ENCODE results near the gene EBLN2. TPM values are rescaled to one million over a fixed set of nuclear protein-coding genes. Genes with fewer than 3 reads are reported as not detected.

EBLN2 gene
- total RNA-seq, 1 experiment from 2014 or later: 8.4 TPM

GRCh38 chr3:73110530-73110929, 49.1 kb downstream of the EBLN2 start:
- H3K27ac Mint-ChIP-seq (ENCODE audit: unreplicated experiment): no peak overlapping the region

More at GRCh38 chr3:73110530-73110929, 49.1 kb downstream of the EBLN2 start:
- Mint-ChIP-seq H3K36me3 (ENCODE audit: insufficient read depth, unreplicated experiment) (no peaks in the 10 kb centered on the region), H3K4me3 (ENCODE audit: low read depth, unreplicated experiment) (no peak overlapping the region), H3K9me3 (ENCODE audit: low read depth, unreplicated experiment) (no peaks in the 10 kb centered on the region), H3K4me1 (ENCODE audit: low read depth, unreplicated experiment) (no peaks in the 10 kb centered on the region), H3K27me3 (ENCODE audit: unreplicated experiment) (no peaks in the 10 kb centered on the region)
- CTCF ChIA-PET: no interaction called here
- no peak for DNase-seq
- BruUV-seq (replicated peaks): no TSS peak
- intact Hi-C loops (cut with micrococcal nuclease; ENCODE audit: unreplicated experiment): no loop called here
- TF ChIP-seq, protein P1, sequence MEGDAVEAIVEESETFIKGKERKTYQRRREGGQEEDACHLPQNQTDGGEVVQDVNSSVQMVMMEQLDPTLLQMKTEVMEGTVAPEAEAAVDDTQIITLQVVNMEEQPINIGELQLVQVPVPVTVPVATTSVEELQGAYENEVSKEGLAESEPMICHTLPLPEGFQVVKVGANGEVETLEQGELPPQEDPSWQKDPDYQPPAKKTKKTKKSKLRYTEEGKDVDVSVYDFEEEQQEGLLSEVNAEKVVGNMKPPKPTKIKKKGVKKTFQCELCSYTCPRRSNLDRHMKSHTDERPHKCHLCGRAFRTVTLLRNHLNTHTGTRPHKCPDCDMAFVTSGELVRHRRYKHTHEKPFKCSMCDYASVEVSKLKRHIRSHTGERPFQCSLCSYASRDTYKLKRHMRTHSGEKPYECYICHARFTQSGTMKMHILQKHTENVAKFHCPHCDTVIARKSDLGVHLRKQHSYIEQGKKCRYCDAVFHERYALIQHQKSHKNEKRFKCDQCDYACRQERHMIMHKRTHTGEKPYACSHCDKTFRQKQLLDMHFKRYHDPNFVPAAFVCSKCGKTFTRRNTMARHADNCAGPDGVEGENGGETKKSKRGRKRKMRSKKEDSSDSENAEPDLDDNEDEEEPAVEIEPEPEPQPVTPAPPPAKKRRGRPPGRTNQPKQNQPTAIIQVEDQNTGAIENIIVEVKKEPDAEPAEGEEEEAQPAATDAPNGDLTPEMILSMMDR (IDR thresholded peaks at IDR 0.05; ENCODE audit: unreplicated experiment): no peak

Other genes with a start within 250 kb of the EBLN2 start
- gene SHQ1, start 213.2 kb upstream of the EBLN2 start, total RNA-seq (2022): 19.4 and 22.3 TPM in 2 replicates
- 0.32 and 0.52 TPM in 2 replicates for gene GXYLT2, start 173.6 kb upstream of the EBLN2 start, total RNA-seq (2022)
- gene PPP4R2, start 64.8 kb upstream of the EBLN2 start, total RNA-seq (2022): 68.4 and 89.0 TPM in 2 replicates